ENCODE measurements around the gene GPR75.

GPR75 gene

DNA sequence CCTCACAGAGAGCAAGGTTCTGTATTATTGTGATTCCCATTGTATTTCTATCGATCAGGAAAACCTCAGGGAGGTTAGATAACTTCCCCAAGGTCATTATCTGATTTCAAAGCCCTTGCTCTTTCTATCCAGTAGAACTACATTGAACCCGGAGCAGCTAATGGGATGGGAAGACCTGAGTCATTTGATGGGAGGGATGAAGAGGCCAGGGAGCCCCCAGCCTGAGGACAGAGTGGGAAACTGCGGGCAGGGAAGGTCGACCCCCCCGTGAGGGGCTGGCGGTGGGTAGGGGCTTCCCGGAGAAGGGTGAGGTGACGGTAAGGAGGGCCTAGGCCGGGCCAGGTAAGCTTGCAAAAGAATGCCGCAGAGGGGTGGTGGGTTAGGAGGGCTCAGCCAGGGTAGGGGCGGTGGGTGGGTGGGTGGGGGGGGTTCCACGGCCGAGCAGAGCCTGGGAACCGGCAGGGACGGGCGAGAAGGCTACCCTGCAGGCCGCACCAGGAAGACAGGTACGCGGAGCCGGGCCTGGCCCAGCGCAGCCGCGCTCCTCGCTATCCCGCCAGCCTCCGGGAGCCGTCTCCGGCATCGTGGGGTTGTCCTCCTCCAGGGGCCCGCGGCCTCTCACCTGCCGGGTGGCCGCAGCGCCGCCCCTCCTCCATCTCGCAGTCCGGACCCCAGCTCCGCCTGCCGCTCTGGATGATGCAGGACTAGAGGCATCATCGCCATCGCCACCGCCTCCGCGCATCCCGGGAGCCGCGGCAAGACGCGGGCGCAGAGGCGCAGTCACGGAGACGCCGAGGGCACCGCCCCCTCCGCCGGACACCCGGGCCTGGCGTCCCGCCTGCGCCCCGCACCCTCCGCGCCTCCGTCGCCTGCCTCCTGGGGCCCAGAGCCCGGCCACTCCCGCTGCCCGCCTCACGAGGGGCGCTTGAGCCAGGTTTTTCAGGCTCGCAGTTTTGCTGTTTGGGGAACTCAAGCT is at the start of gene GPR75:
Gene GPR75, minus strand, starts transcription at position 762 of the 976 bp plus-strand sequence. CDS start 5,211 bp downstream, outside the sequence.
- no peak for DNase-seq

DNA sequence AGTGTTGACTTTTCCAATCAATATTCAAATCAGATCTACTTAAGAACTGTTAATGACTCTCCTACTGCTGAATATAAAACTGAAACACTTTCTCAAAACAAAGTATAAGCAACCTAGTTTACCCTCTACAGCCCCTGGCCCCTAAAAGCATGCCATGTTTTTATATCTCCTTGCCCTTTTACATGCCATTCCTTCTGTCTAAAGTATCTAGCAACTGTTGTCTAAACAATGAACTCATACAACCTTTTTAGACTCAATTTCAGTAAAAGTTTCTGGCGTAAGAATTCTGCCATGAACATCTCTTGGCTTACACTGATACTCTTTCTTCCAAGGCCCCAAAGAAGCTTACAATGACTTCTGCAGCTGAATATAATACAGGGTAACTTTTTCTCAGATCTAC is 47.8 kb upstream of the GPR75 start:
- no peak for DNase-seq

DNA sequence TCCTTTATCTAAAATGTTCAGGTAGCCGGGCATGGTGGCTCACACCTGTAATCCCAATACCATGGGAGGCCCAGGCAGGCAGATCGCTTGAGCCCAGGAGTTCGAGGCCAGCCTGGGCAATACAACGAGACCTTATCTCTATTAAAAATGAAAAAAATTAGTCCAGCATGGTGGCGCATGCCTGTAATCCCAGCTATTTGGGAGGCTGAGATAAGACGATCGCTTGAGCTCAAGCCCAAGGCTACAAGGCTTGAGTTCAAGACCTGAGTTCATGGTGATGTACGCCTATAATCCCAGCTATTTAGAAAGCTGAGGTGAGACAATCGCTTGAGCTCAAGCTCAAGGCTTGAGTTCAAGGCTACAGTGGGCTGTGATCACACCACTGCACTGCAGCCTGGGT is 45.6 kb upstream of the GPR75 start:
- no peak for DNase-seq

DNA sequence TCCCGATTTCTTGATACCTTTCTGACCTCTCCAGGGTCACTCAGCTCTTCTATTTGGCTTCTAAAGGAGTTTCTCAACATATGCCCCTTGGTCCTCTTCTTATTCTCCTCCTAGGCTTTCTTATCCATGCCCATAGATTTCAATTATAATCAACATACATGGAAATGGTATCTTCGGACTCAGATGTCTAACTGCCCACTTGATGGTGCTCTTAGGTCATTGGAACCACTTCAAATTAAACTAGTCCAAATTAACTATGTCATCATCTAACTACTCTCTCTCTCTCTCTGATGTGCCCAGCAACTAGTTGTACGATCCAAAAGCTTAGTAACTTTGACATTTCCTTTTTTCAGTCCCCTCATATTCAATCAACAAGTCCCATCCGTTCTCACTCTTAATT is 43.2 kb upstream of the GPR75 start:
- no peak for DNase-seq

DNA sequence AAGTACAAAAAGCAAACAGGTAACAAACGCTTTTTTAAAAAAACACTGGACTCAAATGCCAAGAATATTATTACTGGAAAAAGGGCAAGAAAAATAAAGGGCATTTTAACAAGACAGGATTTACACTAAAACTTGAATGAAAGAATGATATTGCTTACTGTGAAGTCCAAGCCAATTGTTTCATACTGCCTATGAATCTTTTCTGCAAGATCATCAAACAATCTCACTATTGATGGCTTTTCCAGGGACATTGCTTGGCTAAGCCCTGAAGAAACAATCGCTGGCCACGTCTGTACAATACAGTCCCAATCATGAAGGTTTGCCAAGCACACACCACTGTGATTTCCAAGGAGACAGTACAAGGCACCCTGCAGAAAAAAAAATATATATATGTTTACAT is 41.4 kb upstream of the GPR75 start:
- no peak for DNase-seq

DNA sequence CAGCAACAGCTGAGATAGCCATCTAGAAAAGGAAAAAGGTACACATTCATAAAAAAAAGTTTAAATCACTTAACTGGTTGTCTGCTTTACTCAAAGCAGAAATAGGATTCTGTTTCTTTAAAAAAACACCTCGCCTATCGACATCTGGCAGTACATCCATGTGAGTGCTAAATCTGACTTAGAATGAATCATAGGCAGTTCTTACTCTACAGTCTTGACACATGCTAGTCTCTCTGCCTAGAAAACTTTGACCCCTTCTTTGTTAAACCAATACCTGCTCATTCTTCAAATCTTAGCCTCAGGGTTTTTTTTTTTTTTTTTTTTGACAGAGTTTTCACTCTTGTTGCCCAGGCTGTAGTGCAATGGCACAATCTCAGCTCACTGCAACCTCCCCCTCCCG is 37.1 kb upstream of the GPR75 start:
- no peak for DNase-seq

DNA sequence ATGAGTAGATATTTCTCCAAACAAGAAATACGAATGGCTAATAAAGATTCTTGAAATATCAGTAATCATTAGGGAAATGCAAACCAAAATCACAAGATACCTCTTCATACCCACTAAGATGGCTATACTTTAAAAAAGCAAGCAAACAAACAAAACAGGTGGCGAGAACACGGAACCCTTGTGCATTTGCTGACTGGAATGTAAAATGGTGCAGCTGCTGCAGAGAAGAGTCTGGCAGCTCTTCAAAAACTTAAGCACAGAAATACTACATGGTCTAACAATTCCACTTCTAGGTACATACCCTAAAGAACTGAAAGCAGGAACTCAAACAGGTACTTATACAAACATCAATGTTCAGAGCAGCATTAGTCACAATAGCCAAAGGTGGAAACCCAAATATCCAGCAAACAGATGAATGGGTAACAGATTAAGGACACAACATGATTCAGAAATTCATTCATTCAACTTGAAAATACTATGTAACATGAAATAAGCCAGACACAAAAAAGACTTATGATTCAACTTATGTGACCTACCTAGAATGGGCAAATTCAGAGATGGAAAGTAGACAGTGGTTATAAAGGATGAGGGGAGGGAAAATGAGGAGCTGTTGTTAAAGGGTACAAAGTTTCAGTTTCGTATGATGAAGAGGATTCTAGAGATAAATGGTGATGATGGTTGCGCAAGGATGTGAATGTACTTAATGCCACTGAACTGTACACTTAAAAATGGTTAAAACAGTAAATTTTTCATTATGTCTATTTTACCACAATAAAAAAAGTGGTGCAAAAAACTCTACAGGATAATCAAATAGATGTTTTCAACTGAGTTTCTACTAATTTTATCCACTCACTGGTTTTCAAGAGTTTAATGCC is 26.9 kb upstream of the GPR75 start:
- DNase-seq: no peak

DNA sequence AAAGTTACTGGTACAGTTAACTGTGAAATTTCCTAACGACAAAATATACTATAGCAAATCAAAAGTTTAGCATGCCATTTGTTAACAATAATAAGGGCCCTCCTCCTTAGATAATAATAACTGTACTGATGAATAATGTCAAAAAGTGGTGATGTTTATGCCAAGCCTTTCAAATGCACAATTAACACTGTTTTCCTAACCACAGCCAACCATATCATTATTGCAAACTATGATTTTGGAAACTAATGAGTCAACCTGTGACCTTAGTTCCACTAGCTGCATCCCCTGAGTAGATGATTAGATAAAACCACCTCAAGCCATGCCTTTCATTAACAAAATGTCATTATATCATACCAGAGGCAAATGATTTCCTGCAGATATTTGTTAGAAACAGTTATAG is 25.1 kb upstream of the GPR75 start:
- no peak for DNase-seq

DNA sequence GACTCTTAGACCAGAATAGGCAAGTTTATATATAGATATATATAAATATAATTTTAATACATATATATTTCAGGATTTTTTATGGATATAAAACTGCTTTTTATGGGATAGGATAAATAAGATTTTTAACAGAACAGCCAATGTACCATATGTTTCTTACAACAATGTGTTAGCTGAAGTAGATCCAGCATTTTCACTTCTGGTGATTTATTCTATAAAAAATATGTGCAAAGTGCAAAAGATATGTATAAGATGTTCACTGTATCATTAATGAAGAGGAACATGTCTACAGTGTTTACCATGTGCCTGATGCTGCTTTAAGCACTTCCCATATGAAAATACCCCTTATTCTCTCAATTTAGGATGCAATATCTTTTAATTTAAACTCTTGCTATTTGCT is 22.2 kb upstream of the GPR75 start:
- DNase-seq: no peak

DNA sequence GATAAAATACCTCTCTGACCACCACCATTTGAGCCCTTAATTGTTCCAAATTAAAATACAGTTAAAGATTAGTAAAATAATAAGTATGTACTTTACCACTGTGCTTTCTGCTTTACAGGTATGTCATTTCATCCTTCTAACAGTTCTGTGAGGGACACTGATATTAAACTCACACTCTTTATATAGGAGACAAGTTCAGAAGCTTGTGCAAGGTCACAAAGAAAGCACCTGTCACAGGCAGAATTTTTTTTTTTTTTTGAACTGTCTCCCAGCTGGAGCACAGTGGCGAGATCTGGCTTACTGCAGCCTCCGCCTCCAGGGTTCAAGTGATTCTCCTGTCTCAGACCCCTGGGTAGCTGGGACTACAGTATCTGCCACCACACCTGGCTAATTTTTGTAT is 21.6 kb upstream of the GPR75 start:
- no peak for DNase-seq

DNA sequence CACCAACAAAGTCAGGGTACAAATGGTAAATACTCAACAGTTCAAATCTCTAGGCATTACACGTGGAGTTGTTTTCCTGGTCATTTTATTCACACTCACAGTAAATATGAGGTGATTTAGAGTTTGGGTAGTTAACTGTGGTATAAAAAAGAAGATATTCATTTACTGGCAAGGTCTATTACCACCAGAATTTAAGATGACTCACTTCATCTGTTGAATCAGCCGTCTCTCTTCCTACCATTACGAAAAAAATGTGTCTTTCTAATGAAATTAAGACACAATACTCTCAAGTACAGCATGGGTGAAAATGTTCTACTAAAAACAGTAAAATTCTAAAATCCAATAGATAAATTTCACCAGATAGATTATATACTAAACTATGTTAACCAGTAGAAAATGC is 21.0 kb upstream of the GPR75 start:
- DNase-seq: no peak

DNA sequence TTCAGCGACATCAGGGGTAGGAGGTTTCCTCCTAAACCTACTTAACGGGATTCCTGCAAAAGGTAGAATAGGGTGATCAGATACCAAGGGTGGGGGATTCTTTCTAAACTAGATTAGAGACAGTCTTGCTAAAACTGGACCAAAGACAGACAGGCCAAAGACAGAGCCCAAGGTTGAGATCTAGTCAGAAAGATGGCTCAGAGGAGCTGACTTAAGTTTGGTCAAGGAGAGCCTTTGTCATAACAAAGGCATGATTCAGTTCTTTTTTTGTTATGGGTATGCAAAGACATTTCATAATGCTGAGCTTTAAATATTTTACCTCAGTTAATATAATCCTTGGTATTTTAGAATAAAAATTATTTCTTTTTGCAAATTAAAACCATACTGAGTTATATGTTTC is 17.8 kb upstream of the GPR75 start:
- no peak for DNase-seq

DNA sequence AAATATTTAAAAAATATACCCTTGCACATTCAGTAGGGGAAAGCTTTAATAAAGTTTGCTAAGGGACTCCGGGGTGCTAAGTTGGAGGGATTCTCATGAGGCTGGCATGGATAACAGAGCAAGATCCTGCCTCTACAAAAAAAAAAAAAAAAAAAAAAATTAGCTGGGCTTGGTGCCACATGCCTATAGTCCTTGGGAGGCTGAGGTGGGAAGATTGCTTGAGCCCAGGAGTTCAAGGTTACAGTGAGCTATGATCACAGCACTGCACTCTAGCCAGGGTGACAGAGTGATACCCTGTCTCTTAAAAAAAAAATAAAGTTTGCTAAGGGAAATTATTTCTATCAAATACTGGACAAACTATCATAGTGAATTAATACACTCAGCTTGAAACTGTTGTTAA is 17.3 kb upstream of the GPR75 start:
- no peak for DNase-seq

DNA sequence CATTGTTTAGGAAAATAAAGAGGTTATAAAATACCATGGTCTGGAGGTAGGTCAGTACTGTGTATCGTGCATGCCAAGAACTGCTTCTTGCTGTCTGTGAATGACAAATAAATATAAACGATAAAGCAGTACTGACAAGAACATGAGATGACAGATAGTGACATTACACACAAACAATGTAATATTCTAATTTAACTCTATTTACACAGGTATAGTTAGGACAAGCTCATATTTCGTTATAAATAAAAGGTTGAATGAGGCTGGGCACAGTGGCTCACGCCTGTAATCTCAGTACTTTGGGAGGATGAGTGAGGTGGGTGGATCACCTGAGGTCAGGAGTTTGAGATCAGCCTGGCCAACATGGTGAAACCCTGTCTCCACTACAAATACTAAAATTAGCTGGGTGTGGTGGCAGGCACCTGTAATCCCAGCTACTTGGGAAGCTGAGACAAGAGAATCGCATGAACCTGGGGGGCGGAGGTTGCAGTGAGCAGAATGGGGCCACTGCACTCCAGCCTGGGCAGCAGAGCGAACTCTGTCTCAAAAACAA is 14.7 kb upstream of the GPR75 start:
- DNase-seq: no peak

DNA sequence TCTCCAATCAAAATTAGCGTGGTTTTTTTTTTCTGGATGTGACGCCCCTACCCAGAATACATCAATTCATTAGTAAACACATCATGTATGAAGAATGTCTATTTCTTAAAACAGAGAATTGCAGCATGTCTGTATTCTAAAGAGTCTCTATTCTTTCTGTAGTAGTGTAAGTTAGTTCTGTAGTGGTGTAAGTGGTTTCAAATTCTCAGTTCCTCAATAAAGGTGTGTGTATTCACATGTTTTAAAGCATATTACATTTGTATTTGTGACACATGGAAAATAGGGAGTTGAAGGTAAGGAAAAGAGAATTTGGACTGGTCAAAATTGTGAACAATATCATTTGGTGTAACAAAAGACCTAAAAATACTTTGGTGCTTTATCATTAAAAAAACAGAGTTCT is 8.0 kb upstream of the GPR75 start:
- DNase-seq: no peak

DNA sequence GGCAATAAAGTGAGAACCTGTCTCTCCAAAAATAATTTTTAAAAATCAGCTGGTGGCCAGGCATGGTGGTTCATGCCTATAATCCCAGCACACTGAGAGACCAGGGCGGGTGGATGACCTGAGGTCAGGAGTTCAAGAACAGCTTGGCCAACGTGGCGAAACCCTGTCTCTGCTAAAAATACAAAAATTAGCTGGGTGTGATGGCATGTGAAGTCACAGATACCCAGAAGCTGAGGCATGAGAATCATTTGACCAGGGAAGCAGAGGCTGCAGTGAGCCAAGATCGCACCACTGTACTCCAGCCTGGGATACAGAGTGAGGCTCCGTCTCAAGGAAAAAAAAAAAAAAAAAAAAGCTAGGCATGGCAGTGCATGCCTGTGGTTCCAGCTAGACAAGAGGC is 7.4 kb upstream of the GPR75 start:
- DNase-seq: no peak

DNA sequence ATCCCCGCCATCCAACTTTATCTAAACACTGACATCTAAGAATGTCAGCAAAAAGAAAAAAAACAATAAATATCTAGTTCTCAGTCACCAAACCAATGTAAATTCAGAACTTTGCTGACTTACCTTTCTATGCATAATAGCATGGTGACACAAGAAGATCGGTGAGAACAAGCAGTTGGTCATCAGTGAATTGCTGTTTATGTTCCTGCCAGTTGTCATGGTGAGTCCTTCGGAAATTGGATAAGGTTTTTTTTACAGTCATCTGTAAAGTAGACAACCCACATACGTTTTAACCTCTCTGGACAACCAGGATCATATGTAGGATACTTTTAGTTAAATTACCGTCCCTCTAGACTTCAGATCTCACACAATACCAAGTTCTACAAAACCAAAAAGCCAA is 6.2 kb upstream of the GPR75 start:
- DNase-seq: no peak

DNA sequence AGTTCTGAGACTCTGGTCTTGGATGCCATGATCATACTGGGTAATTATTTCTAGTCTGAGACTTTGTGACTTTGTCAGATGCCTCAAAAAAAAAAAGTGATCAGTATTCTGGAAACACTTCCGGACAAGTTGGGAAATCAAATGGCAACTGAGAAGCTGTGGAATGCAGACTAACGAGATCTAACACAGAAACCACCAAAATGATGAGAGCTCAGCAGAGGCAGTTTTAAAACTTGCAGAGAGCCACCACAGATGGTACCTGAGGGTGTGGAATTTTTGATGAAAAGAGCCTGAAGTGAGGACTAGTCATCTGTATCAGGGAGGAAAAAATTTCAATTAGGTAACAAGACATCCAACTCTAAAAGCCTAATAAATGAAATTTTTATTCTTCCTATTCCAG is 5.5 kb upstream of the GPR75 start:
- no peak for DNase-seq

DNA sequence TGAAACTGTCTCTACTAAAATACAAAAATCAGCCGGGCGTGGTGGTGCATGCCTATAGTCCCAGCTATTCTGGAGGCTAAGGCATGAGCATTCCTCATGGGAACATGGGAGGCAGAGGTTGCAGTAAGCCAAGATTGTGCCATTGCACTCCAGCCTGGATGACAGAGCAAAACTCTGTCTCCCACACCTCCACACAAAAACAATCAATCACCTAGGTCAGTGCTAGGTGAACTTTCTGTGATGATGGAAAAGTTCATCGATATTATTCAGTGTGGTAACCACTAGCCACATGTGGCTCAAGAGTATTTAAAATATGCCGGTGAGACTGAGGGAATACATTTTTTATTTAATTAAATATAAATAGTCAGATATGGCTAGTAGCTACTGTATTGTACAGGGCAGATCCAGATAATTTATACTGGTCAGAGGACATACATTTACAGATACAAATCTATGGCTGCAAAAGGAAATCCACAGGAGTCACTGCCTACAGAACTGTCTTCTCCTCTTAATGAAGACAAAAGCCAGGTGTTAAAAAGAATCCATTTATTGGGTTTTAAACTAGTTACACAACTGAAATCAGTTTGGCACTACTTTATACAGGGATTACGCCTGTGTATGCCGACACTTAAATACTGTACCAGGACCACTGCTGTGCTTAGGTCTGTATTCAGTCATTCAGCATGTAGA is 3.9 kb upstream of the GPR75 start:
- DNase-seq: no peak

DNA sequence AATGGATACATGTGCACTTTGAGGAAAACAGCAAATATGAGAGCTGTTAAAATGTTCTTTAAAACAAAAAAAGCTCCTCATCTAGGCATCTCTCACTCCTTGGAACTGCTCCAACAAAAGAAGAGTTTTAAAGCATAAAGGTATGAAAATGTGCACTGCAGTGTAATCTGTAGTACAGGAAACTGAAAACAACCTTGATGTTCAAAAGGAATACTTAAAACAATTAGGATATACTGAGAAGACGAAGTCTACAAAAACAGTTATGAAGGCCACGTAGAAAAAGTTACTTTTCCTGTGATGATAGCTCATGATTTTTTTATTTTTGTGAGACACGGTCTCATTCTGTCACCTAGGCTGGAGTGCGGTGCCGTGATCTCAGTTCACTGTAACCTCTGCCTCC is 2.1 kb upstream of the GPR75 start:
- no peak for DNase-seq

DNA sequence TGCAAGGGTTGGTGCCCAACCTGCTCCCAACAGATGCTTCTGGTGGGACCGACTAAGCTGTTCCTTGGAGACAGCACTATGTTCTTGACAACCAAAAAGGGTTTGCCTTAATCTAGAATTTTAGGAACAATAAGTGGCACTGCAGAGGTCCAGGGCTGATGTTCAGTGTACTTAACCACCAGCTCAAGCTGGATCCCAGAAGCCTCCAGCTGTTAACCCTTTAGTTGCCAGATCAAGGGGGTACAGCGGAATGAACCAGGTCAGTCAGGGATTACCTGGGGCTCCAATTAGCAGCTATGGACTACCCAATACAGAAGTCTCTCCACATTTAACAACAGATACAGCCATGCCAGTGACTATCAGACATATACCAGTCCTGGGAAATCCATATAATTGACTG is 3.5 kb downstream of the GPR75 start:
- DNase-seq: no peak

DNA sequence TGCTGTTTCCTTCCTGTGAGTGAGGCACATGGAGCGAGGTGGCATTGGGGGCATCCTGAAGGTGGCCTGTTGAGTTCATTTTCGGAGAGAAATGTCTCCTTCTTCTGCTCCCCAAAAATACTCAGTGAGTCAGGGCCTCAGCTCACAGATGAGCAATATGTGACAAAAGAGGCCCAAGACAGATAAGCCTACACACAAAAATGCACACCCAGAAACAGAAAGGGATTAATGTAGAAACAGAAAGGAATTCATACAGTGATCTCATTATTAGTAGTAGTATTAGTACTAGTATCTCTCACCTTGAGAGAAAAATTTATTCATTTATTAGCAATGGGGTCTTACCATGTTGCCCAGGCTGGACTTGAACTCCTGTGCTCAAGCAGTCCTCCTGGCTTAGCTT is 5.1 kb downstream of the GPR75 start:
- DNase-seq: no peak

DNA sequence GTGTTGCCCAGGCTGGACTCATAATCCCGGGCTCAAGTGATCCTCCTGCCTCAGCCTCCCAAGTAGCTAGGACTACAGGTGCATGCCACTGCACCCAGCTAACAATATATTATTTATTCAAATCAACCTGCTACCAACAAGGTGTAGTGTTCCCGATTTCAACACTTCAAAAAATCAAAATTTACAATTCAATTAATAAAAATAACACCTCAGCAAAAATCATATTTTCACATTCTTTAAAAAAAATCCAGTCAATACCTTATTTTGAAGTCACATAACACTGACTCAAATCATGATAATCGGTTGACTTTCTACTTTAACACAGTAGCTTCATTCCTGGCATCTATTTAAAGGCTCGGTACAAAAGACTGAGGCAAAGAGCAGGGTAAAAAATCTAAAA is 7.2 kb downstream of the GPR75 start:
- no peak for DNase-seq

Data from activated naive CD4-positive, alpha-beta T cell treated with anti-CD3 and anti-CD28 coated beads, Interleukin-2, amount 50 U/mL, for 16 hours (primary cell).